Spleen (tissue), 7 donors: Measurements from ENCODE around the gene PPP1R9B.

Experiments
- CTCF ChIP-seq, 11 experiments: fragments of 200-600 bp in 7 of 11; fragments of 450-650 bp in 4 of 11; sonication (generic) in 4 of 11; IDR thresholded peaks in 8 of 11; conservative IDR thresholded peaks in 3 of 11; 1 replicate in 7 of 11; 2 replicates in 4 of 11; pipeline versions ENCODE4 v1.4.0 to v1.8.0; 2016 to 2021; ENCODE audit warnings: antibody characterized with exemption in 11 of 11, inconsistent platforms in 4 of 11, mild to moderate bottlenecking in 1 of 11
- POLR2A ChIP-seq, 3 donors: fragments of 450-650 bp; IDR thresholded peaks; one replicate each; pipeline ENCODE4 v1.5.1; 2017; ENCODE audit warnings: antibody characterized with exemption in 3 of 3, mild to moderate bottlenecking in 1 of 3
- donor health status: DM: no; HTN: no; CAD: no; lungs with moderate emphysema.
- donor health status: DM: no; HTN: no; CAD: no.
- donor health status: DM: no; HTN: no; CAD: no.

DNA sequence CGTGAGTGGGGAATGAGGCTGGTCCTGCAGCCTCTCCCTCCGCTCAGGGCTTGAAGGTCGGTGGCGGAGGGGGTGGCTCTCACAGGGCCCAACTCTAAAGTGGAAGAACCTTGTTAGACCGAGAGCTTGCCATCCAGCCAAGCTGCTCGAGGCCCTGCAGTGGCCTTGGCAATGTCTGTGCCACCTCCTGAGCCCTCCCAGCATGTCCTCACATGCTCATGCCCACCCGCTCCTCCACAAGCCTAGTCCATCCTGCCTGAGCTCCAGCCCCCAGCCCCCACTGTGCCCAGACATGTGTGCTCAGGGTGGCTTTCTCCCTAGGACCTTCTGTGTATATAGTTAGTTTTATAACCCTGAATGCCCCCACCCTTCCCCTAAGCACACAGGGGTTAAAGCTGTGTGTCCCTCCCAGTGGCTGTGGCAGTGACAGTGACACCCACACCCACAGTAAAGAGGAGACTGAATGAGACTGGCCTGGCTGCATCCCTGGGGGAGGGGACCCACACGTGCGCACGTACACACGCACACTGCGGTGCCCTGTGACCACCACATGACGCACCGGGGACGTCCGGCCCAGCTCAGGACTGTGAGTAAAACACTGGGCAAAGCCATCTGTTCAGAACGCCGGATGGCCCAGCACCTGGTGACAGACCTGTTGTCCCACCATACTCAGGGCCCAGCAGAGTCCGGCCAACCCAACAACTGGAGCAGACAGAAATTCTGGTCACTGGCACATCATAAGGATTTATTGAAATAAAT is 39.7 kb downstream of the PPP1R9B start:
- TF ChIP-seq CTCF (IDR thresholded peaks at IDR 0.05 in 8 of 11, conservative IDR thresholded peaks at IDR 0.05 in 3 of 11): no peak
- TF ChIP-seq POLR2A (IDR thresholded peaks at IDR 0.05): no peak
